GM20000 (cell line): ENCODE results near the gene HOXA1.

Experiments
- DNase-seq: peaks from one replicate; pipeline ENCODE4 v3.0.0; 2012; ENCODE audit warnings: low spot score
- TF ChIP-seq, protein P1 (sequence below): IDR thresholded peaks from 2 replicates; pipeline ENCODE4 v1.5.1; 2012; ENCODE audit warnings: mild to moderate bottlenecking, control low read depth; ENCODE audit errors: extremely low read depth, missing control alignments

Gene HOXA1

DNA sequence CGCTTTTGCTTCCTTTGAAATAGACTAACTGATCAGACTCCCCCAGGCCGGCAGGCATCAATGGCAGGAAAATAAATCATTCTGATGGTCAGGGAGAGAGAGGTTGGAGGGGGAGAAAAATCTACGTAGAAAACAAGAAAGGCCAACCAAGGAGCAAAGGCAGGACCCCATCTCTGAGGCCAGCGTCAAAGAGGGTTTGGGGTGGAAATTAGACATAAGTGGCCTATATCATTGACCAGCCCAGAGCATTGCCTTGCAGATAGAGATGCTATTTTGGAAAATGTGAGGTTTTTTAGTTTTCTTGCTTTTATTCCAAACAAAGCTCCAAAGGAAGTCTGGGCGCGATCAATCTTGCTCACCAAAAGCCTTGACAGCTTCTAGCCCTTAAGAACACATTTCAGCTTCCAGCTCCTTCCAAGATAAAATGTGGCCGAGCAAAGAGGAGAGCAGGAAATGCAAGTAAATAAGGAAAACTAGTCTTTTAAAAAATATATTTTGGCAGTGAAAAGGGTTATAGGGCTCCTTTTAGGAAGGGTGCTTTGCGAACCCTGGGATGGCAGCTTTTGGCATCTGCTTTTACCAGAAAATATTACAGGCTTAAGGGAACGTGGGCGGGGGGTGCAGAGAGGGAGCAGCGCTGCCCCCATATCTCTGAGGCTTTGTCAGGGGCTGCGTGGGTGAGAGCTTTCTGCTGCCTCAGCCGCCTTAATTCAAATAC lies 8.7 kb upstream of the HOXA1 start:
- no peak for DNase-seq
- TF ChIP-seq, protein P1, sequence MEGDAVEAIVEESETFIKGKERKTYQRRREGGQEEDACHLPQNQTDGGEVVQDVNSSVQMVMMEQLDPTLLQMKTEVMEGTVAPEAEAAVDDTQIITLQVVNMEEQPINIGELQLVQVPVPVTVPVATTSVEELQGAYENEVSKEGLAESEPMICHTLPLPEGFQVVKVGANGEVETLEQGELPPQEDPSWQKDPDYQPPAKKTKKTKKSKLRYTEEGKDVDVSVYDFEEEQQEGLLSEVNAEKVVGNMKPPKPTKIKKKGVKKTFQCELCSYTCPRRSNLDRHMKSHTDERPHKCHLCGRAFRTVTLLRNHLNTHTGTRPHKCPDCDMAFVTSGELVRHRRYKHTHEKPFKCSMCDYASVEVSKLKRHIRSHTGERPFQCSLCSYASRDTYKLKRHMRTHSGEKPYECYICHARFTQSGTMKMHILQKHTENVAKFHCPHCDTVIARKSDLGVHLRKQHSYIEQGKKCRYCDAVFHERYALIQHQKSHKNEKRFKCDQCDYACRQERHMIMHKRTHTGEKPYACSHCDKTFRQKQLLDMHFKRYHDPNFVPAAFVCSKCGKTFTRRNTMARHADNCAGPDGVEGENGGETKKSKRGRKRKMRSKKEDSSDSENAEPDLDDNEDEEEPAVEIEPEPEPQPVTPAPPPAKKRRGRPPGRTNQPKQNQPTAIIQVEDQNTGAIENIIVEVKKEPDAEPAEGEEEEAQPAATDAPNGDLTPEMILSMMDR: no peak

DNA sequence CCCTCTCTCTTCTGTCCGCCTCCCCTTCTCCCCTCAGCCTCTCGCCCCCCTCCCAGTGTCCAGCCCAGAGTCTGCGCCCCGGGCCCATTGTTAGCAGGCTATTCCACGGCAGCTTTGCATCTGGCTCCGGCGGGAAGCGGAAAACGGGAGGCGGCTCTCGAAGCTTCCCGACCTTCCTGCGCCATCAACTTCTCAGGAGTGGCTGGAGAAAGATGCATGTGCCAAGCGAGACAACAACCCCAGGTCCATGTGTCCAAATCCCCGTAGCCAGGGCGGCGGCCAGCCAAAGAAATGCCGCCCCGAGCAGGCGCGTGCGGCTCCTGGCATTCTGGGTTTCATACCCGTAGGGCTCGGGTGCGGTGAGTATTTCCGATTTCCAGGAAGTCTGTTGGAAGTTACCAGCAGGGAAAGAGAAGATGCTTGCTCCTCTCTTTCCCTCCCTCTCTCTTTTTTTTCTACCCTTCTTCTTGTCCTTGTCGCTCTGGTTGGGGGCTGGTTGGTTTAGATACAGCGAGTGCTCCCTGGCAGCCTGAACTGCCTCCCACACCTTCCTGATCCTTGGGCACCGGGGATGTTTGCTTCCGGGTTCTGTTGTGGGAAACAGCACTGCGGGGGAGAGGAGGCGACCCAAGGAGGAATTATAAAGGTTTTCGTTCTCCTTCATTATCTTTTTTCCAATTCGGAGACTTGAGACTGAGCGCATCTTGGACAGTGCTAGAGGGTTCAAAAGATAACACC lies 7.9 kb upstream of the HOXA1 start:
- TF ChIP-seq, protein P1: no peak
- no peak for DNase-seq

DNA sequence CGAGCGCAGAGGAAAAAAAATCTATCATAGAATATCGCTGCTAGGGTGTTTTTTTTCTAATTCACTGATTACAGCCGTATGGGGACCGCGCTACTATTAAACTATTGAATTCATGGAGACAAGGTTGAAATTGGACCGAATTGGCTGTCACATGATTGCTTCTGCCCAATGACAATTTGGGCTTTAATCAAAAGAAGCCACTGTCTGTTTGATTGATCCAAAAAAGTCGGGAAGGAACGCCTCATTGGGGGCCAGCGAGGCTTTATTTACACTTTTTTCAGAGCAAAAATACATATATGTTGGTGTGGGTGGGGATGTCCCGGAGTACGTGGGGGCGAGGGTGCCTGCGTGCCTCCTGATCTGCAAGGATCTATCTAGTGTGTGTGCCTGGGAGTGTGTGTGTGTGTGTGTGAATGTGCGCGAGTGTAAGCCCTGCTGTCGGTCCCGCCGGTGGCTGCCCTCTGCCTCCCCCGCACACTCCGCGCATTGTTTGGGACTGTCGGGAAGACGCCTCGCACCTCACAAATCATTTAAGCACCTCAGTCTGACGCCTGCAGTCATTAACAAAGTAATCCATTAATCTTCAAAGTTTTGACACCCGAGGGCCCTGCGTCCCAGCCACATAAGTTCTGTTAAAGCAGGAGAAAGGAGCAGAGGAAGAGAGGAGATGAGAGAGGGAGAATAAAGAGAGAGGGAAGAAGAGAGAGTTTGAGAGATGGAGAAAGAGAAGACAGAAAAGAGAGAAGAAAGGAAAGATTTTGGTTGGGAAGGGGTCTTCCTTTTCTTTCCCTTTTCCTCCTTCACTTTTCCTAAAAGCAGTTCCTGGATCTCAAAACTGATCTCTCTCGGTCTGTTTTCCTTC lies 7.0 kb upstream of the HOXA1 start, which contains the start of gene HOXA2:
Gene HOXA2 (minus strand): TSS at position 103 of the 862 bp plus-strand sequence. CDS start 183 bp downstream, outside the sequence.
- TF ChIP-seq, protein P1: no peak
- no peak for DNase-seq

DNA sequence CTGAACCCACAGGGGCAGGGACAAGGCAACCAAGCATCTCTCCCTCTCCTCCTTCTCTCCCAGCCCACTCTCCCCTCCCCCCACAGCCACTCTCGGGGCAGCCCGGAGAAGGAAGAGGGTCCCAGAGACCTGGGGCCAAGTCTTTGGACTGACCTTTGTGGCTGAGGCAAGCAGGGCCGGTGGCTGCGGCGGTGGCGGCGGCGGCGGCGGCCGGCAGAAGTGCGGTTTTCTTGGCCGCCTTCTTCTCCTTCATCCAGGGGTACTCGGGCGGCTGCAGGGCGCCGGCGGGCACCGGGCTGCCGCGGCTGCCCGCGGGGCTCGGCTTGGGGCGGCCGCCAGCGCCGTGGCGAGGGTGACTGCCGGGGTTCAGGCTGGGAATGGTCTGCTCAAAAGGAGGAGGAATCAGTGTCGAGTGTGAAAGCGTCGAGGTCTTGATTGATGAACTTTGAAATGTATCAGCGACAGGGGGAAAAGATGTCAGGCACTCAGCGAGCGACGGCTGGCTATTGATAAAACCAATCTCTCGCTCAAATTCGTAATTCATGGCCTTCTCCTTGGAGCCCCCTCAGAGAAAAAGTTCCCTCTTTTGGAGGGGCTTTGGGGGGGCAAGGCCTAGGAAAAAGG lies 6.3 kb upstream of the HOXA1 start:
- DNase-seq: no peak
- TF ChIP-seq, protein P1: no peak

DNA sequence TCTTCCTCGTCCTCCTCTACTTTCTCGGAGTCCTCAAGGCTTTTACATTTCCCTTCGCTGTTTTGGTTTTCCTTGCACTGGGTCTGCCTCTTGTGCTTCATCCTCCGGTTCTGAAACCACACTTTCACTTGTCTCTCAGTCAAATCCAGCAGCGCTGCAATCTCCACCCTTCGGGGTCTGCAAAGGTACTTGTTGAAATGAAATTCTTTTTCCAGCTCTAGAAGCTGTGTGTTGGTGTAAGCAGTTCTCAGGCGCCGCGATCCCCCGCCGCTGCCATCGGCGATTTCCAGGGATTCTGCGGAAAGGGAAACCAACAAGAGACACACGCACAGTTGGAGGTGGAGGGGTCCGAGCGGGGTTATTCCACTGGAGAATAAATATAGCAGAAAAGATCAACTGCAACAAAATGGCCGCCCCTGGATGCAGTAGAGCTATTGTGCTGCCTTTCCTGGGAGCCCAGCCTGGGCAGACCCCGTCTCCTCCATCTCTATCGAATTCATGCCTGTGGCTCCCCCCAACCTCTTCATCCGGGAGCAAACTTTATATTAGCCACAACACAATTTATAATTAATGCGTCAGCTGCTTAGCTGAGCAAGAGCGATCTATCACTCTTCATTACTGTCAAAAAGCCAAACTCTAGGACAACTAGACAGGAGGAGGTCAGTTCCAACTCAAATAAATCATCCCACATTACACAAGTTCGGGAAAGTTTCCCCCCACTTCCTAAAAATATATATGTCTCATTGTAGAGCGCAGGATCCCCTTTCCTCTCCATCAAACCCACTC lies 5.6 kb upstream of the HOXA1 start:
- TF ChIP-seq, protein P1: no peak
- no peak for DNase-seq

DNA sequence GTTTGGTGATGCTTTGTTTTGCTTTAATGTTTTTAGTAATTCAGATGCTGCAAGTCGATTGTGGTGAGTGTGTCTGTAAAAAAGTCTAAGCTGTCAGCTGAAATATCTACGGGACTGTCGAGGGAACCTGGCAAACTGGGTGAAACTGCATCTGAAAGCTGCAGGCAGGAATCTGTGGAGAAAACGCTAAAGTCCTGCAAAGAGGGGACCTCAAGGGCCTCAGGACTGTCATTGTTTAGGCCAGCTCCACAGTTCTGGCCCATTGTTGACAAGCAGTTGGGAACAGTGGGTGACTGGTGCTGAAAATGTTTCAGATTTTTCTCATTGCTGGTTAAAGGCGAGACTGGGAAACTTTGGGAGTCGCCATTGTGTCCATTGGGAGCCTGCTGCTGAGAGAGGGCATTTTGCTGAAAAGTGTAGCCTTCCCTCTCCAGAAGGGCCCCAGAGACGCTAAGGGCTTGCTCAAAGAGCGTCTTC lies 4.9 kb upstream of the HOXA1 start:
- TF ChIP-seq, protein P1: no peak
- no peak for DNase-seq
